ENCODE measurements around the gene HCLS1. TPM values are rescaled to one million over a fixed set of nuclear protein-coding genes. Genes with fewer than 3 reads are reported as not detected.

Gene HCLS1
- total RNA-seq, 1 experiment from 2014 or later, result 1.2 TPM

DNA sequence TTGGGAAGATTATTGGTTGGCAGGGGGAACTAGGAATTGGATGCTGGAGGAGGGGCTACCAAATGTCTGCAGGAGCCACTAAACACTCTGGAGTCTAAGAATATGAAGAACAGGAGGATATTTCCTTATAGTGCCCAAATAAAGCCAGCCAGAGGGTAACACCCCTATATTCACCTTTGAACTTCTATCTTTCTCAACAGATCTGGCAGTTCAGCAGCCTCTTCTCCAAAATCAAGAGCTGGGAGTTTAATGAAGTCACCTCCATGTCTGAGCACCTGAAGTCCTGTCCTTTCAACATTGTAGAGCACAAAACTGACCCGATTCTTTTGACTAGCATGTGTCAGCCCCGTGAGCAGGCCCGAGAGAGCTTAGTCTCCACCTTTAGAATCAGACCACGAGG, 34.2 kb downstream of the HCLS1 start:
- no peak overlapping the region for H2BK15ac ChIP-seq (ENCODE audit: low read depth, low read length)
- H2BK120ac ChIP-seq (ENCODE audit: low read depth, low read length, poor library complexity, severe bottlenecking), result no peak overlapping the region
- no peak overlapping the region for H3K9ac ChIP-seq (ENCODE audit: extremely low read depth, insufficient read length, low read length)
- no peaks in the 10 kb centered on the region for H3K9me3 Mint-ChIP-seq
- no peaks in the 10 kb centered on the region for H3K23me2 ChIP-seq (ENCODE audit: insufficient read length, low read depth, low read length, poor library complexity, severe bottlenecking)
- no peak overlapping the region for H3K14ac ChIP-seq (ENCODE audit: insufficient read depth, low read length)
- H3K56ac ChIP-seq (ENCODE audit: insufficient read length, low read depth, low read length), result no peak overlapping the region
- no peaks in the 10 kb centered on the region for H3K9me3 ChIP-seq (ENCODE audit: control insufficient read depth, low read depth, low read length)
- H4K20me1 ChIP-seq (ENCODE audit: control insufficient read depth, insufficient read depth, insufficient read length), result no peaks in the 10 kb centered on the region
- peaks cover 27% of the 10 kb centered on the region in 2 experiments for H3K4me1 Mint-ChIP-seq
- H3K4me2 ChIP-seq (ENCODE audit: insufficient read depth, insufficient read length, low read length), result no peak overlapping the region
- no peaks in the 10 kb centered on the region; the same call in 1 of the 2 replicates for H3K27me3 Mint-ChIP-seq (ENCODE audit: low read depth)
- H3K79me1 ChIP-seq (ENCODE audit: insufficient read depth, low read depth, low read length, poor library complexity, severe bottlenecking), result no peaks in the 10 kb centered on the region
- no CpG with 5 or more reads among the region's 4 CpGs for WGBS (ENCODE audit: extremely low coverage, insufficient read length, low lambda C conversion rate)
- no peak overlapping the region for H4K5ac ChIP-seq (ENCODE audit: insufficient read length, low read depth, low read length)
- H3K4me1 ChIP-seq (ENCODE audit: insufficient read depth, low read length), result peaks cover 8% of the 10 kb centered on the region
- H3K36me3 Mint-ChIP-seq (ENCODE audit: insufficient read depth in 1 of 3, low read depth in 3 of 3), result no peaks in the 10 kb centered on the region
- H3K79me2 ChIP-seq (ENCODE audit: insufficient read depth, low read length), result no peaks in the 10 kb centered on the region
- peak overlapping the region in 1 of 3 experiments; percentile 0; a peak in 1 of 7 replicates for H3K27ac Mint-ChIP-seq
- no peak overlapping the region for H3K4me3 Mint-ChIP-seq
- no peak overlapping the region for H3T11ph ChIP-seq (ENCODE audit: low read length)
- H4K91ac ChIP-seq (ENCODE audit: insufficient read length, low read depth, low read length), result no peak overlapping the region
- no peak overlapping the region for H3K27ac ChIP-seq (ENCODE audit: insufficient read length, low read depth, low read length)
- no peak overlapping the region for H3K18ac ChIP-seq (ENCODE audit: insufficient read length, low read depth, low read length)
- H2BK5ac ChIP-seq (ENCODE audit: insufficient read length, low read length), result no peak overlapping the region
- TF ChIP-seq, protein P1, sequence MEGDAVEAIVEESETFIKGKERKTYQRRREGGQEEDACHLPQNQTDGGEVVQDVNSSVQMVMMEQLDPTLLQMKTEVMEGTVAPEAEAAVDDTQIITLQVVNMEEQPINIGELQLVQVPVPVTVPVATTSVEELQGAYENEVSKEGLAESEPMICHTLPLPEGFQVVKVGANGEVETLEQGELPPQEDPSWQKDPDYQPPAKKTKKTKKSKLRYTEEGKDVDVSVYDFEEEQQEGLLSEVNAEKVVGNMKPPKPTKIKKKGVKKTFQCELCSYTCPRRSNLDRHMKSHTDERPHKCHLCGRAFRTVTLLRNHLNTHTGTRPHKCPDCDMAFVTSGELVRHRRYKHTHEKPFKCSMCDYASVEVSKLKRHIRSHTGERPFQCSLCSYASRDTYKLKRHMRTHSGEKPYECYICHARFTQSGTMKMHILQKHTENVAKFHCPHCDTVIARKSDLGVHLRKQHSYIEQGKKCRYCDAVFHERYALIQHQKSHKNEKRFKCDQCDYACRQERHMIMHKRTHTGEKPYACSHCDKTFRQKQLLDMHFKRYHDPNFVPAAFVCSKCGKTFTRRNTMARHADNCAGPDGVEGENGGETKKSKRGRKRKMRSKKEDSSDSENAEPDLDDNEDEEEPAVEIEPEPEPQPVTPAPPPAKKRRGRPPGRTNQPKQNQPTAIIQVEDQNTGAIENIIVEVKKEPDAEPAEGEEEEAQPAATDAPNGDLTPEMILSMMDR (conservative IDR thresholded peaks at IDR 0.05), result no peak
- no peak overlapping the region for H3K23ac ChIP-seq (ENCODE audit: insufficient read length, low read depth, low read length)
- H2BK12ac ChIP-seq (ENCODE audit: insufficient read length, low read depth, low read length), result no peak overlapping the region
- H4K8ac ChIP-seq (replicated peaks; ENCODE audit: insufficient read length, low read depth, low read length), result no peak overlapping the region
- DNase-seq, result no peak
- no peak overlapping the region for H2BK20ac ChIP-seq (ENCODE audit: low read depth, low read length, poor library complexity, severe bottlenecking)
- H3K27me3 ChIP-seq (ENCODE audit: insufficient read depth, low read length), result no peaks in the 10 kb centered on the region
- H2AFZ ChIP-seq (ENCODE audit: low read length), result no peak overlapping the region
- H2AK5ac ChIP-seq (ENCODE audit: insufficient read length, low read length), result no peak overlapping the region
- no peak overlapping the region for H3K4ac ChIP-seq (ENCODE audit: low read depth, low read length)

Measured in H9 (cell line).